HL-60 (cell line): ENCODE measurements around the gene ADM2.

Experiments used
- DNase-seq, 2 experiments: peaks; one replicate each; pipeline ENCODE4 v3.0.0-alpha.2; 2010 to 2020; ENCODE audit warnings: low read depth in 1 of 2, low spot score in 1 of 2
- H3K27ac ChIP-seq: fragments of 250-450 bp; sonication (Bioruptor Pico); replicated peaks from 2 replicates; pipeline ENCODE4 v1.5.1; 2020; ENCODE audit warnings: mild to moderate bottlenecking, moderate library complexity
- H3K27me3 ChIP-seq: fragments of 250-450 bp; sonication (Bioruptor Pico); 2 replicates; pipeline ENCODE4 v1.5.1; 2021; ENCODE audit warnings: mild to moderate bottlenecking, moderate library complexity; ENCODE audit not compliant: insufficient read depth, poor library complexity, severe bottlenecking
- H3K4me3 ChIP-seq: replicated peaks from 2 replicates; pipeline ENCODE4 v1.5.1; 2011; ENCODE audit warnings: mild to moderate bottlenecking, control low read depth, low read length; ENCODE audit not compliant: insufficient read depth
- GABPA ChIP-seq: IDR thresholded peaks from 2 replicates; pipeline ENCODE4 v1.6.1; 2012; ENCODE audit warnings: low read depth
- POLR2AphosphoS5 ChIP-seq: IDR thresholded peaks from 2 replicates; pipeline ENCODE4 v1.6.1; 2012; ENCODE audit warnings: low read depth
- SPI1 ChIP-seq: IDR thresholded peaks from 2 replicates; pipeline ENCODE4 v1.6.1; 2012; ENCODE audit warnings: low read depth, mild to moderate bottlenecking, borderline replicate concordance
- TF ChIP-seq, protein P1 (sequence below): IDR thresholded peaks from 2 replicates; pipeline ENCODE4 v1.6.1; 2012; ENCODE audit warnings: low read depth; ENCODE audit not compliant: insufficient replicate concordance
- TF ChIP-seq, protein P2 (sequence below): IDR thresholded peaks from one replicate; pipeline ENCODE4 v1.5.1; 2011; ENCODE audit warnings: low read length, control low read depth, inconsistent platforms; ENCODE audit not compliant: insufficient read depth

The ADM2 gene

DNA sequence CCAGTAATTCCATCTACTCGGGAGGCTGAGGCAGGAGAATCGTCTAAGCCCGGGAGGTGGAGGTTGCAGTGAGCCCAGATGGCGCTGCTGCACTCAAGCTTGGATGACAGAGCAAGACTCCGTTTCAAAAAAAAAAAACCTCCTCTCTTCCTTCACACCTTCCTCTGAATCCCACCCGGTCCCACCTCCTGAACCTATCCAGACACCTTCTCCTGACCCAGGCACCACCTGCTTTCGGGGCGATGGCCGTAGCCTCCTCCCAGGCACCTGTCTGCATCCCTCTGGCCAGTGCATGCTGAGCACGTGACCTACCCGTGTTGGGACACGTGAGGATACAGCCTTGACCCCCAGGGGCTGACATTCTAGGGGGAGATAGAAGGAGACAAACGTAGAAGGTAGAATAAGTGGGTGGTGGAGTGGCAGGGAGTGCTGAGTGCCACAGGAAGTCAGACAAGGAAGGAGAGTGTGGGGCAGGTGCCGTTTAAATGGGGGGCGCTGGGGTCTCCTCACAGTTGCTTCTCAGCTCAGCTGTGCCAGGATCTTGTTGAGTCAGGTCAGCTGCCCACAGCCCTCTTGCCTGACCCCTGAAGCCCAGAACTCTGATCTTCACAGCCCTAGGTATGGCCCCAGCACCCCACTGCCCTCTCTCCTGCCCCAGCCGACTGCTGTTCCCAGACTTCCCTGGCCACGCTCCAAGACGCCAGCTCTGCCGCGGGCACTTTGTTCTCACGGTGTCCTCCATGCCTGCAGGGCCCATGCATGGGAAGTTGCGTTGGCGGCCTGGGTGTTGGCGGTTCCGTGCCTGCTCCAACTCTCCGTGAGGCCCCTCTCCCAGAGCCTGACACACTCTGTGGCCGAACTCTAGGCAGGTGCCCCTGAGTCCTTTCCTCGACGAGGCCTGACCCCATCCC lies 4.1 kb downstream of the ADM2 start:
- no peak for DNase-seq
- H3K4me3 ChIP-seq: no peak overlapping the region
- no peak overlapping the region for H3K27ac ChIP-seq
- no peak for TF ChIP-seq POLR2AphosphoS5
- TF ChIP-seq SPI1: no peak
- TF ChIP-seq, protein P1, sequence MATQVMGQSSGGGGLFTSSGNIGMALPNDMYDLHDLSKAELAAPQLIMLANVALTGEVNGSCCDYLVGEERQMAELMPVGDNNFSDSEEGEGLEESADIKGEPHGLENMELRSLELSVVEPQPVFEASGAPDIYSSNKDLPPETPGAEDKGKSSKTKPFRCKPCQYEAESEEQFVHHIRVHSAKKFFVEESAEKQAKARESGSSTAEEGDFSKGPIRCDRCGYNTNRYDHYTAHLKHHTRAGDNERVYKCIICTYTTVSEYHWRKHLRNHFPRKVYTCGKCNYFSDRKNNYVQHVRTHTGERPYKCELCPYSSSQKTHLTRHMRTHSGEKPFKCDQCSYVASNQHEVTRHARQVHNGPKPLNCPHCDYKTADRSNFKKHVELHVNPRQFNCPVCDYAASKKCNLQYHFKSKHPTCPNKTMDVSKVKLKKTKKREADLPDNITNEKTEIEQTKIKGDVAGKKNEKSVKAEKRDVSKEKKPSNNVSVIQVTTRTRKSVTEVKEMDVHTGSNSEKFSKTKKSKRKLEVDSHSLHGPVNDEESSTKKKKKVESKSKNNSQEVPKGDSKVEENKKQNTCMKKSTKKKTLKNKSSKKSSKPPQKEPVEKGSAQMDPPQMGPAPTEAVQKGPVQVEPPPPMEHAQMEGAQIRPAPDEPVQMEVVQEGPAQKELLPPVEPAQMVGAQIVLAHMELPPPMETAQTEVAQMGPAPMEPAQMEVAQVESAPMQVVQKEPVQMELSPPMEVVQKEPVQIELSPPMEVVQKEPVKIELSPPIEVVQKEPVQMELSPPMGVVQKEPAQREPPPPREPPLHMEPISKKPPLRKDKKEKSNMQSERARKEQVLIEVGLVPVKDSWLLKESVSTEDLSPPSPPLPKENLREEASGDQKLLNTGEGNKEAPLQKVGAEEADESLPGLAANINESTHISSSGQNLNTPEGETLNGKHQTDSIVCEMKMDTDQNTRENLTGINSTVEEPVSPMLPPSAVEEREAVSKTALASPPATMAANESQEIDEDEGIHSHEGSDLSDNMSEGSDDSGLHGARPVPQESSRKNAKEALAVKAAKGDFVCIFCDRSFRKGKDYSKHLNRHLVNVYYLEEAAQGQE: no peak
- TF ChIP-seq, protein P2, sequence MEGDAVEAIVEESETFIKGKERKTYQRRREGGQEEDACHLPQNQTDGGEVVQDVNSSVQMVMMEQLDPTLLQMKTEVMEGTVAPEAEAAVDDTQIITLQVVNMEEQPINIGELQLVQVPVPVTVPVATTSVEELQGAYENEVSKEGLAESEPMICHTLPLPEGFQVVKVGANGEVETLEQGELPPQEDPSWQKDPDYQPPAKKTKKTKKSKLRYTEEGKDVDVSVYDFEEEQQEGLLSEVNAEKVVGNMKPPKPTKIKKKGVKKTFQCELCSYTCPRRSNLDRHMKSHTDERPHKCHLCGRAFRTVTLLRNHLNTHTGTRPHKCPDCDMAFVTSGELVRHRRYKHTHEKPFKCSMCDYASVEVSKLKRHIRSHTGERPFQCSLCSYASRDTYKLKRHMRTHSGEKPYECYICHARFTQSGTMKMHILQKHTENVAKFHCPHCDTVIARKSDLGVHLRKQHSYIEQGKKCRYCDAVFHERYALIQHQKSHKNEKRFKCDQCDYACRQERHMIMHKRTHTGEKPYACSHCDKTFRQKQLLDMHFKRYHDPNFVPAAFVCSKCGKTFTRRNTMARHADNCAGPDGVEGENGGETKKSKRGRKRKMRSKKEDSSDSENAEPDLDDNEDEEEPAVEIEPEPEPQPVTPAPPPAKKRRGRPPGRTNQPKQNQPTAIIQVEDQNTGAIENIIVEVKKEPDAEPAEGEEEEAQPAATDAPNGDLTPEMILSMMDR: no peak
- no peak for TF ChIP-seq GABPA
- peaks cover 12% of the 10 kb centered on the region for H3K27me3 ChIP-seq

DNA sequence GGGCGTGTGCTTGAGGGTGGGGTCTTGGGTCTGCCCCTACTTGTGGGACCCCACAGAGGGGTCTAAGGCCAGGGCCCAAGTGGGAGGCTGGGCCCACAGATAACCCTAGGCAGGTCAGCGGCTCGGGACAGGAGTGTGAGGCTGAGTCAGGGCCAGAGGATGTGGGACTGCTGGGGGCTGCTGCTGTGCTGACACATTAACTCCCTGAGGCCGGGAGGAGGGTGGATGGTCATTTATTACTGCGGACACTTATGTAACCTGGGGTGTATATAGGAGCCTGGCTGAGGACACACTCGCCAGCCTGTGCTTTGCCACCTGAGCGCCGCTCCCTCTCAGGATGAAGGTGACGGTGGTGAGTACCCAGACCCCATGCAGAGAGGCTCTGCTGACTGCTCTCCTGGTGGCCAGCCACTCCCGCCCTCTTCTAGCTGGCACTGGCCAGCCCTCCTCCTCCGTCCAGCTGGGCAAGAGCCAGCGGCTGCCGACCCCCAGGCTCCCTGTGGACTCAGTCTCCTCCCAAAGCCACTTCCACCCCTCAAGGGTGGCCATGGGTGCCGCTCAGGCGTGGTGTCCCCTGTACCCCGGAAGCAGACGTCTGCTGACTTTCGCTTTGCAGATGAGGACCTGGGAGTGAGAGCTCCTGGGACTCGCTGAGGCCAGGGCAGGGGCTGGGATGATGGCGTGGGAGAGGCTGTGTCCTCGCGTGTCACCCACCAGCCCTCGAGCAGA lies 5.4 kb downstream of the ADM2 start, which contains the start of gene MIOX:
TSS of gene MIOX (plus strand) at position 299 of the 729 bp plus-strand sequence. CDS start at position 338, 39 bp downstream.
- Histone ChIP-seq H3K4me3 (no peak within 1 kb of the TSS), H3K27ac (no peak within 1 kb of the TSS), H3K27me3 (peaks cover 6% of the 10 kb centered on the region)
- TF ChIP-seq POLR2AphosphoS5 (no peak), GABPA (no peak), SPI1 (no peak)
- TF ChIP-seq, protein P1: no peak
- TF ChIP-seq, protein P2: no peak
- DNase-seq: no peak

DNA sequence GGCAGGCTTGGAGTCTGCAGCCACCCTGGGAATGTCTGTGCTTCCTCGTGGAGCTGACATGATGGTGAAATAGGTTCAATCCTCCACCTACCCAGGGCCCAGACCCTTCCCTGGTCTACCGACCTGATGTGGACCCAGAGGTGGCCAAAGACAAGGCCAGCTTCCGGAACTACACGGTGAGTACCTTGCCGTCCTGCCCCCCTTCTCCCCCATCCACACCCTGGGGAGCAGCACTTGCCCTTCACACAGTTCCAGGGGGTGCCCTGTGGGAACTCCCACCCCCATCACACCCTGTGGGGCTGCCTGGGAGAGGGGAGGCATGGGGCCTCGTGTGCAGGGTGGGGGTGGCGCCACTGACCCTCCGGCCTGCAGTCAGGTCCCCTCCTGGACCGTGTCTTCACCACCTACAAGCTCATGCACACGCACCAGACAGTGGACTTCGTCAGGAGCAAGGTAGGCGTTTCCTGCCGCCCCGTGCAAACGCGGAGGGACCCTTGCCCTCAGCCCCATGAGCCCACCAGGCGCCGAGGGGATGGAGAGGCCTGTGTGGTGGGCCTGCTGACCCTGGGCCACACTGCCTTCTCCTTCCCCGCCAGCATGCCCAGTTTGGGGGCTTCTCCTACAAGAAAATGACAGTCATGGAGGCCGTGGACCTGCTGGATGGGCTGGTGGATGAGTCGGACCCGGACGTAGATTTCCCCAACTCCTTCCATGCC lies 6.1 kb downstream of the ADM2 start:
- no peak for DNase-seq
- H3K27ac ChIP-seq: no peak overlapping the region
- no peaks in the 10 kb centered on the region for H3K27me3 ChIP-seq
- TF ChIP-seq, protein P1: no peak
- no peak for TF ChIP-seq POLR2AphosphoS5
- TF ChIP-seq GABPA: no peak
- no peak for TF ChIP-seq SPI1
- TF ChIP-seq, protein P2: no peak
- H3K4me3 ChIP-seq: no peak overlapping the region
